ENCODE measurements around the gene DAB2IP.

Gene DAB2IP

GRCh38 chr9:121663591-121663990 lies 12.2 kb downstream of the DAB2IP start:
- no peak for DNase-seq (ENCODE audit: low spot score)

DNA sequence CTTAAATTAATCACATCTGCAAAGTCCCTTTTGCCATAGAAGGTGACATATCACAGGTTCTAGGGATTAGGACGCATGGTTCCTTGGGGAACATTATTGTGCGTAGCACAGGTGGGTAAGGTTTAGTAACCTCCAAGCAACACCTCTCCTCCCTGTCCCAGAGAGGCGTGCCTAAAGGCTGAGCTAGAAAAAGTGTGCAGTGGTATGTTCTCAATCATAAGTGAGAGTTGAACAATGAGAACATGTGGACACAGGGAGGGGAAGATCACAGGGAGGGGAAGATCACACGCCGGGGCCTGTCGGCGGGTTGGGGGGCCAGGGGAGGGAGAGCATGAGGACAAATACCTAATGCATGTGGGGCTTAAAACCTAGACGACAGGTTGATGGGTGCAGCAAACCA lies 14.9 kb downstream of the DAB2IP start:
- DNase-seq (ENCODE audit: low spot score) = no peak

- DNase-seq (ENCODE audit: low spot score) = no peak
Observed at GRCh38 chr9:121667214-121667613, 15.8 kb downstream of the DAB2IP start.

DNA sequence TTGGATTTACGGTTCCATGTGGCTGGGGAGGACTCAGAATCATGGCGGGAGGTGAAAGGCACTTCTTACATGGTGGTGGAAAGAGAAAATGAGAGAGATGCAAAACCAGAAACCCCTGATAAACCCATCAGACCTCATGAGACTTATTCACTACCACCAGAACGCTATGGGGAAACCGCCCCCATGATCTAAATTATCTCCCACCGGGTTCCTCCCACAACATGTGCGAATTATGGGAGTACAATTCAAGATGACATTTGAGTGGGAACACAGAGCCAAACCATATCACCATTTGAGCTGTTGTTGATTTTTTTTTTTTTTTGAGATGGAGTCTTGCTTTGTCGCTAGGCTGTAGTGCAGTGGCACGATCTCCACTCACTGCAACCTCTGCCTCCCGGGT lies 16.5 kb downstream of the DAB2IP start:
- DNase-seq (ENCODE audit: low spot score) = no peak

DNA sequence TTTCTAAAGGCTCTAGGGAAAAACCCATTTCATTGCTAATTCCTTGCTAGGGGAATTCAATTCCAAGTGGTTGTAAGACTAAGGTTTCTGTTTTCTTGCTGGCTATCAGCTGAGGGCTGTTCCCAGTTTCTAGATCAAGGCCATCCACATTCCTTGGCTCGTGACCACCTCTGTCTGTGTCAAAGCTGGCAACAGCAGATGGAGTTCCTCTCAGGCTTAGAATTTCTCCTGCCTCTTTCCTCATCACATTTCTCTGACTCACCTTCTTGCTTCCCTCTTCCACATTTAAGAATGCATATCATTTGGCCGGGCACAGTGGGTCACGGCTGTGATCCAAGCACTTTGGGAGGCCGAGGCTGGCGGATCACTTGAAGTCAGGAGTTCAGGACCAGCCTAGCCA lies 19.0 kb downstream of the DAB2IP start:
- no peak for DNase-seq (ENCODE audit: low spot score)

GRCh38 chr9:121671612-121672155 lies 20.2 kb downstream of the DAB2IP start:
- DNase-seq (ENCODE audit: low spot score) = no peak

DNA sequence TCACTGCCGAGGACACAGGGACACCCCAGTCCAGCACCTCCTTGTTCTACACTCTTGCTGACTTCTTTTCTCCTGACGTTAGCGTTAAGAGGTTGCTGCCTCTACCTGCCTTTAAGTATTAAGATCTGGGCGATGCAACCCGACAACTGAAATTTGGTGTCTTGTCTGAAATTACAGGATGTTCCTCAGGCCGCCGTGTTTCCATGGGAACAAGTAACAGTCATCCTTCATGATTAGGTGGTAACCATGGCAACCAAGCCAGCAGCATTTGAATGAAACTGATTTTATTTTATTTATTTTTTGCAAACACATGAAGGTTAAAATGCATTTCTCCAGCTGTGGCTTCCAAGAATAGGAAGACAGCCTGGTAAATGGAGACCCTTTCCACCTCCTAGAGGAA lies 20.8 kb downstream of the DAB2IP start:
- DNase-seq (ENCODE audit: low spot score) = no peak

GRCh38 chr9:121672986-121673385 lies 21.6 kb downstream of the DAB2IP start:
- no peak for DNase-seq (ENCODE audit: low spot score)

- no peak for DNase-seq (ENCODE audit: low spot score)
Observed at GRCh38 chr9:121673576-121673975, 22.1 kb downstream of the DAB2IP start.

DNA sequence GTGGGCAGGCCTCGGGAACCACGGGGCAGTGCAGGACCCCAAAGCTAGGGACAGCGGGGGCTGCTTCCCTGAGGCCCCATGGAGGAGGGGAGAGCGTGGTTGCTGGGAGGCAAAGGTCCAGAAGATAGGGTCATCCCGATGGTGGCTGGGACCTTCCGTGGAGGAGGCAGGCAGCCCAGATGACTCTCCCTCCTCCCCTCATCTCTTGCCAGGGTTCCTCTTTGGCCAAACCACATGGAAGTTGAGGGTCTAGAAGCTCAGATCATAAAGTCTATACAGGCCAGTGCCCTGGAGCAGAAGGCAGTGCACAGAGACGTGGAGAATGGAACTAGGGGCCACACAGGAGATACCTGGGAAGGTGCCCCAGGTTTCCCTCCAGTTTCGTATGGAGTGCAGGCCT lies 22.6 kb downstream of the DAB2IP start:
- DNase-seq (ENCODE audit: low spot score) = no peak

DNA sequence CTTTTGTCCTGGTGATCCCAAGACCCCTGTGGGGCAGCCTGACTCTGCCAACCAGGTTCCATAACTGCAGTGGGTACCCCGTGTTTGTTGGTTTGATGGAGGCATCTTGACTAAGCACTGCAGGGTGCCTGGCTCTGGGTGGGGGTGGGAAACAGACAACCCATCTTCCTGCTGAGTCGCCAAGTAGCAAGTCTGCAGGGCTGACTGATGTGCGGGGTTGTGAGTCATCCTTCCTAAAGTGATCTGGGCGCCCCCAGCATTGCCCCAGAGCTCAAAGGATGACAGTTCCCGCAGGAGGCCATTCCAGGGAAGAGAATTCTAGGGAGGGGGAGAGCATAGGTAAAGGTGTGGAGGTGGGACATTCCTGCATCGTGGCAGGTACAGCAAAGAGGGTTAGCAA lies 23.5 kb downstream of the DAB2IP start:
- DNase-seq (ENCODE audit: low spot score) = no peak

GRCh38 chr9:121675381-121675780 lies 23.9 kb downstream of the DAB2IP start:
- DNase-seq (ENCODE audit: low spot score) = no peak

DNA sequence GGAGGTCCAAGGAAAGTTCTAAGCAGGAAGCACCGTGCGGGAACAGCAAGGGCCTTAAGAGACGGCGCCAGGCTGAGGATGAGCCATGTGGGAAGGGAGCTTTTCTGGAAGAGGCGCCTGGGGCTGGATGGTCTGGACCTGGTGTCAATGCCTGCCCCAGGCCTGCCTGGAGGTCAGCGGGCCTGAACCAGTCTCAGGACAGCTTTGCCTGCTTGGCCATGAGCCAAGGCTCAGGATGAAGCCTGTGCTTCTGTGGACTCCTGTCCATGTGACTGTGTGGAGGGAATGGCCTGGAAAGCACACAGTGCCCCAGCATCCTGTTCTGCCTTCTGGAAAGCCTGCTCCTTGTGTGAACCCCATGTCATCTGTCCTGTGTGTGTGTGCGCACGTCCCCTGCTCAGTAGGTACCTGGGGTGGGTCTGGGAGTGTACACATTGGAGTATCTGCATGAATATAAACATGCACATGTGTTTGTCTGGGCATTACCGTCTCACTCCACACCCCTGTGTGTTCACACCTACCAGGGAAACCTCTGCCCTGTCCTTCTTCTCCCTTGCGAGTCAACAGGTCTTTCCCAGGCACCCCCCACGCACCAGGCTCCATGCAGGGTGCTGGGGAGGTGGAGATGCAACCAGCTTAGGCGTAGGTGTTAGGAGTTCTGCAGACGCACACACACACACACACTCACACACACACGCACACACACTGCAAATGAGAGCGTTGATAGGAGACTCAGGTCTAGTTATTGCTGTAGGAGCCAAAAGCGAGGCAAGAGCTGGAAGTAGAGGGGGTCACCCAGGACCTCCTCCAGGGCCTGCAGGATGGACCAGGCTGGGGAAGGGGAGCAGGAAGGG lies 24.8 kb downstream of the DAB2IP start:
- DNase-seq (ENCODE audit: low spot score) = no peak

GRCh38 chr9:121676926-121677325 lies 25.5 kb downstream of the DAB2IP start:
- DNase-seq (ENCODE audit: low spot score) = no peak

GRCh38 chr9:121678501-121679022 lies 27.1 kb downstream of the DAB2IP start:
- no peak for DNase-seq (ENCODE audit: low spot score)

DNA sequence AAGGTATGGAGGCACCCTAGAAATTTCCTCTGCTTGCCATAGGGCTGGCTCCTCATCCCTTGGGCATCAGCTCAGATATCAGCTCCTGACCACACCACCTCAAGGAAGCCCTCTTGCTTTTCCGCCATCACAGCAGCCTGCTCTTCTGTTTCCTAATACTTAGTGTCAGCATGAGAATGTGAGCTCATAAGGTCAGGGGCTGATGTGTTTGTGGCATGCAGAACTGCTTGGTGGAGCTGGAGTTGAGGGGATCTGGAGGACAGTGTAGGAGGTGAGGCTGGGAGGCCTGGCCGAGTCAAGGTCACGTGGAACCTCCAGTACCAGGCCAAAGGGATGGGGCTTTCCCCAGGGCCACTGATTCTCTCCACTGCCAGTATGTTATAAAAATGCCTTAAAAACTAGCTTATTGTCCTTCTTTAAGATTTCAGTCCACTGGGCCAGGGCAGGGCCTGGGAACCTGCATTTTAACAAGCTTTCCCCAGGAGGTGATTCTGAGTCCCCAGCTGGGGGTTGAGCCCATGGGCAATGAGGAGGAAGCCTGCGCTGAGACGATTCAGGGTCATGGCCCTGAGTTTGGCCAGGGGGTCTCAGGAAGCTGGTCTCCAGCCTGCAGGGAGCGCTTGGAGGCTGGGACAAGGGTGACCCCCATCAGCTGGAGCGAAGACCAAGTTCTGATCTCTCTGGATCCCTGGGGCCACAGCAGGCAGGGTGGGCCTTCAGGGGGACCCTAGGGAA lies 28.6 kb downstream of the DAB2IP start:
- DNase-seq (ENCODE audit: low spot score) = no peak

GRCh38 chr9:121681404-121681803 lies 30.0 kb downstream of the DAB2IP start:
- no peak for DNase-seq (ENCODE audit: low spot score)

GRCh38 chr9:121682201-121682600 lies 30.8 kb downstream of the DAB2IP start:
- no peak for DNase-seq (ENCODE audit: low spot score)

- no peak for DNase-seq (ENCODE audit: low spot score)
Observed at GRCh38 chr9:121682926-121683515, 31.6 kb downstream of the DAB2IP start.

GRCh38 chr9:121683652-121684051 lies 32.2 kb downstream of the DAB2IP start:
- DNase-seq (ENCODE audit: low spot score) = no peak

- no peak for DNase-seq (ENCODE audit: low spot score)
Observed at GRCh38 chr9:121684381-121685145, 33.1 kb downstream of the DAB2IP start.

Measured in globus pallidus (tissue), 1 donor.